GM12875 (cell line): Measurements from ENCODE around the gene CD81.

Experiments used
- H3K4me3 ChIP-seq: one replicate; pipeline ENCODE4 v1.5.1; 2011; ENCODE audit warnings: low read depth, low read length, control low read depth
- TF ChIP-seq, protein P1 (sequence below): IDR thresholded peaks from 2 replicates; pipeline ENCODE4 v1.5.1; 2011; ENCODE audit warnings: low read depth, mild to moderate bottlenecking, control low read depth, inconsistent platforms, low read length, moderate library complexity, borderline replicate concordance; ENCODE audit not compliant: insufficient read depth

Gene CD81

GRCh38 chr11:2365571-2366210 is 11.4 kb upstream of the CD81 start:
- no peak overlapping the region for H3K4me3 ChIP-seq
- TF ChIP-seq, protein P1, sequence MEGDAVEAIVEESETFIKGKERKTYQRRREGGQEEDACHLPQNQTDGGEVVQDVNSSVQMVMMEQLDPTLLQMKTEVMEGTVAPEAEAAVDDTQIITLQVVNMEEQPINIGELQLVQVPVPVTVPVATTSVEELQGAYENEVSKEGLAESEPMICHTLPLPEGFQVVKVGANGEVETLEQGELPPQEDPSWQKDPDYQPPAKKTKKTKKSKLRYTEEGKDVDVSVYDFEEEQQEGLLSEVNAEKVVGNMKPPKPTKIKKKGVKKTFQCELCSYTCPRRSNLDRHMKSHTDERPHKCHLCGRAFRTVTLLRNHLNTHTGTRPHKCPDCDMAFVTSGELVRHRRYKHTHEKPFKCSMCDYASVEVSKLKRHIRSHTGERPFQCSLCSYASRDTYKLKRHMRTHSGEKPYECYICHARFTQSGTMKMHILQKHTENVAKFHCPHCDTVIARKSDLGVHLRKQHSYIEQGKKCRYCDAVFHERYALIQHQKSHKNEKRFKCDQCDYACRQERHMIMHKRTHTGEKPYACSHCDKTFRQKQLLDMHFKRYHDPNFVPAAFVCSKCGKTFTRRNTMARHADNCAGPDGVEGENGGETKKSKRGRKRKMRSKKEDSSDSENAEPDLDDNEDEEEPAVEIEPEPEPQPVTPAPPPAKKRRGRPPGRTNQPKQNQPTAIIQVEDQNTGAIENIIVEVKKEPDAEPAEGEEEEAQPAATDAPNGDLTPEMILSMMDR = no peak

DNA sequence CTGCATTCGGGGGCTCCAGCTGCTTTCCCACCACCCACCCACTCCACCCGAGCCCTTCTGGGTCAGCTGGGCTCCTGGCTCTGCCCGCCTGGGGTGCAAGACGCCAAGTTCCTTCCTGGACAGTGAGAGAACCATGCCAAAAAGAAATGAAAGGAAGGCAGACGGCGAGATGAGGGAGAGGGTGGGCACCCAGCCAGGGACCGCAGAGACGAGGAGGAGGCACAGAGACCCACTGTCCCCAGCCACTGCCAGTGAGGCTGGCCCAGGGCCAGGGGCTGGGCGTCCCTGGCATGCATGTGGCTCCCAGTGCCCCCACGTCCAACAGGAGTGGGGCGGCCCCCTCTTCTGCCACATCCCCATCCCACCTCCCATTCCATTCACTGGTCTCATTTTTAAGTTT is 10.8 kb upstream of the CD81 start:
- H3K4me3 ChIP-seq = no peak overlapping the region
- TF ChIP-seq, protein P1 = no peak

GRCh38 chr11:2366733-2367132 is 10.4 kb upstream of the CD81 start:
- no peak overlapping the region for H3K4me3 ChIP-seq
- TF ChIP-seq, protein P1 = no peak

- no peak overlapping the region for H3K4me3 ChIP-seq
These were observed 9.6 kb upstream of the CD81 start for GRCh38 chr11:2367266-2368160.

DNA sequence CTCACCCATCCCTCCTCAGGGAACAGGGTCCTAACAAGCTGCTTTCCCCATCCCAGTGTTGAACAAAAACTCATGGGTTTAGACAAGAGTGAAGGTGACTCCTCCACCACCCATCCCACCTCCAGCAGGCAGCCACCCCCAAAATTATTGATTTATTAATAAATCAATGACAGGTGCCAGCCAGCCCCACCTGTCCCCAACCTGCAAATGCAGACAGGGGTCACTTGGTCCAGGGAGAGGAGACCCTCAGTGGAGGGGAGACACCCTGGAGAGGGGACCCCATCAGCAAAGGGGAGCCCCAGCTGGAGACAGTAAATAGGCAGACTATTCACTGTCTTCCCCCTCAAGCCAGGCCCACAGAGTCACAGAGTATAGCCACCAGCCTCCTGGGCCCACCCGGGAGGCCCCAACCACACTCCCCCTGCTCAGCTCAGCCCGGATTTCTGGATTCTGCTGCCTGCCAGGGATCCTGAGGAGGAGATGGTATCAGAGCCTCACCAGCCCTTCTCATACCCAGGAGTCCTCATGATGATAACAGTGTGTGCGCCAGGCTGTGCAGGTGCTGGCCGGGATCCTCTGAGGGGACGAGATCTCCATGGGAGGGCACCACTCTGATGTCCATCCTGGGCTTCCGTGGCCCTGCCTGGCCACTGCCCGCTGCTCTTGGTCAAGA is 8.8 kb upstream of the CD81 start:
- TF ChIP-seq, protein P1 = no peak
- no peak overlapping the region for H3K4me3 ChIP-seq

More at GRCh38 chr11:2367266-2368160, 9.6 kb upstream of the CD81 start:
- TF ChIP-seq, protein P1 = no peak

- H3K4me3 ChIP-seq = no peak overlapping the region
- TF ChIP-seq, protein P1 = no peak
These were observed 8.3 kb upstream of the CD81 start for GRCh38 chr11:2368851-2369180.
